ENCODE data around the gene DOCK11. TPM values are rescaled to one million over a fixed set of nuclear protein-coding genes. Genes with fewer than 3 reads are reported as not detected.

The DOCK11 gene
- total RNA-seq, 1 donor from 2014 or later, result 22.4 TPM

GRCh38 chrX:118526149-118526548 lies 30.5 kb downstream of the DOCK11 start:
- Histone ChIP-seq H3K9me3 (ENCODE audit: control insufficient read depth in 3 of 3, low read length in 3 of 3) (no peaks in the 10 kb centered on the region), H3K27me3 (ENCODE audit: control insufficient read depth in 3 of 3, insufficient read depth in 3 of 3, low read length in 3 of 3) (no peaks in the 10 kb centered on the region)

GRCh38 chrX:118528071-118528737 lies 32.6 kb downstream of the DOCK11 start:
- no peaks in the 10 kb centered on the region for H3K4me1 ChIP-seq (ENCODE audit: control insufficient read depth in 3 of 3, insufficient read depth in 3 of 3, low read length in 3 of 3)
- no peaks in the 10 kb centered on the region for H3K9me3 ChIP-seq (ENCODE audit: control insufficient read depth in 3 of 3, low read length in 3 of 3)
- no peaks in the 10 kb centered on the region for H3K27me3 ChIP-seq (ENCODE audit: control insufficient read depth in 3 of 3, insufficient read depth in 3 of 3, low read length in 3 of 3)
- H3K9ac ChIP-seq (ENCODE audit: low read depth in 1 of 3, low read length in 3 of 3), result no peak overlapping the region
- no peaks in the 10 kb centered on the region for H3K36me3 ChIP-seq (ENCODE audit: control insufficient read depth in 3 of 3, insufficient read depth in 3 of 3, low read length in 3 of 3)
- no peak overlapping the region for H3K27ac ChIP-seq (ENCODE audit: low read depth, low read length)
- H3K4me3 ChIP-seq (ENCODE audit: low read length in 3 of 3), result no peak overlapping the region

More at GRCh38 chrX:118526149-118526548, 30.5 kb downstream of the DOCK11 start:
- H3K4me3 ChIP-seq (ENCODE audit: low read length in 3 of 3), result no peak overlapping the region
- H3K4me1 ChIP-seq (ENCODE audit: control insufficient read depth in 3 of 3, insufficient read depth in 3 of 3, low read length in 3 of 3), result no peaks in the 10 kb centered on the region
- no peak overlapping the region for H3K9ac ChIP-seq (ENCODE audit: low read depth in 1 of 3, low read length in 3 of 3)
- peak overlapping the region; percentile 26 for H3K27ac ChIP-seq (ENCODE audit: low read depth, low read length)
- H3K36me3 ChIP-seq (ENCODE audit: control insufficient read depth in 3 of 3, insufficient read depth in 3 of 3, low read length in 3 of 3), result no peaks in the 10 kb centered on the region

GRCh38 chrX:118530219-118530911 lies 34.8 kb downstream of the DOCK11 start:
- H3K4me3 ChIP-seq (ENCODE audit: low read length in 3 of 3), result no peak overlapping the region
- no peaks in the 10 kb centered on the region for H3K27me3 ChIP-seq (ENCODE audit: control insufficient read depth in 3 of 3, insufficient read depth in 3 of 3, low read length in 3 of 3)
- no peaks in the 10 kb centered on the region for H3K9me3 ChIP-seq (ENCODE audit: control insufficient read depth in 3 of 3, low read length in 3 of 3)
- H3K36me3 ChIP-seq (ENCODE audit: control insufficient read depth in 3 of 3, insufficient read depth in 3 of 3, low read length in 3 of 3), result no peaks in the 10 kb centered on the region
- H3K9ac ChIP-seq (ENCODE audit: low read depth in 1 of 3, low read length in 3 of 3), result no peak overlapping the region
- no peak overlapping the region for H3K27ac ChIP-seq (ENCODE audit: low read depth, low read length)
- no peaks in the 10 kb centered on the region for H3K4me1 ChIP-seq (ENCODE audit: control insufficient read depth in 3 of 3, insufficient read depth in 3 of 3, low read length in 3 of 3)

- Histone ChIP-seq H3K9me3 (ENCODE audit: control insufficient read depth in 3 of 3, low read length in 3 of 3) (no peaks in the 10 kb centered on the region), H3K27me3 (ENCODE audit: control insufficient read depth in 3 of 3, insufficient read depth in 3 of 3, low read length in 3 of 3) (no peaks in the 10 kb centered on the region), H3K36me3 (ENCODE audit: control insufficient read depth in 3 of 3, insufficient read depth in 3 of 3, low read length in 3 of 3) (no peaks in the 10 kb centered on the region), H3K4me3 (ENCODE audit: low read length in 3 of 3) (no peak overlapping the region), H3K27ac (ENCODE audit: low read depth, low read length) (no peak overlapping the region), H3K9ac (ENCODE audit: low read depth in 1 of 3, low read length in 3 of 3) (no peak overlapping the region), H3K4me1 (ENCODE audit: control insufficient read depth in 3 of 3, insufficient read depth in 3 of 3, low read length in 3 of 3) (peaks cover 0 to 3% (median 0%) of the 10 kb centered on the region in 3 donors)
These were observed 39.3 kb downstream of the DOCK11 start for GRCh38 chrX:118534716-118535493.

GRCh38 chrX:118536204-118536603 lies 40.6 kb downstream of the DOCK11 start:
- Histone ChIP-seq H3K36me3 (ENCODE audit: control insufficient read depth in 3 of 3, insufficient read depth in 3 of 3, low read length in 3 of 3) (no peaks in the 10 kb centered on the region), H3K9ac (ENCODE audit: low read depth in 1 of 3, low read length in 3 of 3) (no peak overlapping the region), H3K27ac (ENCODE audit: low read depth, low read length) (no peak overlapping the region), H3K4me3 (ENCODE audit: low read length in 3 of 3) (no peak overlapping the region), H3K4me1 (ENCODE audit: control insufficient read depth in 3 of 3, insufficient read depth in 3 of 3, low read length in 3 of 3) (peaks cover 0 to 3% (median 0%) of the 10 kb centered on the region in 3 donors), H3K9me3 (ENCODE audit: control insufficient read depth in 3 of 3, low read length in 3 of 3) (no peaks in the 10 kb centered on the region), H3K27me3 (ENCODE audit: control insufficient read depth in 3 of 3, insufficient read depth in 3 of 3, low read length in 3 of 3) (no peaks in the 10 kb centered on the region)

- no peak overlapping the region for H3K9ac ChIP-seq (ENCODE audit: low read depth in 1 of 3, low read length in 3 of 3)
- H3K27ac ChIP-seq (ENCODE audit: low read depth, low read length), result no peak overlapping the region
- peaks cover 0 to 3% (median 0%) of the 10 kb centered on the region in 3 donors for H3K4me1 ChIP-seq (ENCODE audit: control insufficient read depth in 3 of 3, insufficient read depth in 3 of 3, low read length in 3 of 3)
- H3K9me3 ChIP-seq (ENCODE audit: control insufficient read depth in 3 of 3, low read length in 3 of 3), result no peaks in the 10 kb centered on the region
- H3K27me3 ChIP-seq (ENCODE audit: control insufficient read depth in 3 of 3, insufficient read depth in 3 of 3, low read length in 3 of 3), result no peaks in the 10 kb centered on the region
- no peak overlapping the region for H3K4me3 ChIP-seq (ENCODE audit: low read length in 3 of 3)
- no peaks in the 10 kb centered on the region for H3K36me3 ChIP-seq (ENCODE audit: control insufficient read depth in 3 of 3, insufficient read depth in 3 of 3, low read length in 3 of 3)
These were observed 41.3 kb downstream of the DOCK11 start for GRCh38 chrX:118536687-118537461.

- Histone ChIP-seq H3K36me3 (ENCODE audit: control insufficient read depth in 3 of 3, insufficient read depth in 3 of 3, low read length in 3 of 3) (no peaks in the 10 kb centered on the region), H3K27me3 (ENCODE audit: control insufficient read depth in 3 of 3, insufficient read depth in 3 of 3, low read length in 3 of 3) (no peaks in the 10 kb centered on the region), H3K9me3 (ENCODE audit: control insufficient read depth in 3 of 3, low read length in 3 of 3) (no peaks in the 10 kb centered on the region), H3K27ac (ENCODE audit: low read depth, low read length) (no peak overlapping the region), H3K9ac (ENCODE audit: low read depth in 1 of 3, low read length in 3 of 3) (no peak overlapping the region), H3K4me3 (ENCODE audit: low read length in 3 of 3) (no peak overlapping the region), H3K4me1 (ENCODE audit: control insufficient read depth in 3 of 3, insufficient read depth in 3 of 3, low read length in 3 of 3) (peaks cover 0 to 3% (median 0%) of the 10 kb centered on the region in 3 donors)
These were observed 42.8 kb downstream of the DOCK11 start for GRCh38 chrX:118538386-118538785.

- Histone ChIP-seq H3K36me3 (ENCODE audit: control insufficient read depth in 3 of 3, insufficient read depth in 3 of 3, low read length in 3 of 3) (no peaks in the 10 kb centered on the region), H3K4me3 (ENCODE audit: low read length in 3 of 3) (no peak overlapping the region), H3K9me3 (ENCODE audit: control insufficient read depth in 3 of 3, low read length in 3 of 3) (no peaks in the 10 kb centered on the region), H3K27me3 (ENCODE audit: control insufficient read depth in 3 of 3, insufficient read depth in 3 of 3, low read length in 3 of 3) (no peaks in the 10 kb centered on the region), H3K27ac (ENCODE audit: low read depth, low read length) (no peak overlapping the region), H3K9ac (ENCODE audit: low read depth in 1 of 3, low read length in 3 of 3) (no peak overlapping the region), H3K4me1 (ENCODE audit: control insufficient read depth in 3 of 3, insufficient read depth in 3 of 3, low read length in 3 of 3) (peaks cover 0 to 3% (median 0%) of the 10 kb centered on the region in 3 donors)
These were observed 44.7 kb downstream of the DOCK11 start for GRCh38 chrX:118540342-118540741.

- Histone ChIP-seq H3K9ac (ENCODE audit: low read depth in 1 of 3, low read length in 3 of 3) (no peak overlapping the region), H3K9me3 (ENCODE audit: control insufficient read depth in 3 of 3, low read length in 3 of 3) (no peaks in the 10 kb centered on the region), H3K27ac (ENCODE audit: low read depth, low read length) (no peak overlapping the region), H3K4me3 (ENCODE audit: low read length in 3 of 3) (no peak overlapping the region), H3K36me3 (ENCODE audit: control insufficient read depth in 3 of 3, insufficient read depth in 3 of 3, low read length in 3 of 3) (no peaks in the 10 kb centered on the region), H3K27me3 (ENCODE audit: control insufficient read depth in 3 of 3, insufficient read depth in 3 of 3, low read length in 3 of 3) (no peaks in the 10 kb centered on the region), H3K4me1 (ENCODE audit: control insufficient read depth in 3 of 3, insufficient read depth in 3 of 3, low read length in 3 of 3) (peaks cover 0 to 3% (median 0%) of the 10 kb centered on the region in 3 donors)
These were observed 45.9 kb downstream of the DOCK11 start for GRCh38 chrX:118541482-118541881.
